Pulmonary artery endothelial cell (primary cell): ENCODE data around the gene HIC2. TPM values are rescaled to one million over a fixed set of nuclear protein-coding genes. Genes with fewer than 3 reads are reported as not detected.
"Not testable (repeated sequence)": the region's sequence is repeated elsewhere in the genome, so short reads cannot be mapped to it uniquely, and the experiment has no call there.

Experiments used
- DNase-seq: peaks from one replicate; pipeline ENCODE4 v3.0.0-alpha.2; 2011; ENCODE audit warnings: low read depth, low spot score
- total RNA-seq: library from RNA; depleted of rRNA; stranded (reverse); fragments of >200 nt; gene quantifications from 2 replicates; pipeline ENCODE4 v1.2.3, GENCODE V29; 2014

HIC2 gene
- total RNA-seq, 1 donor from 2014 or later, result 2.4 TPM

- DNase-seq, result not testable (repeated sequence)
Measured at GRCh38 chr22:21434378-21435233, 17.4 kb downstream of the HIC2 start.

DNA sequence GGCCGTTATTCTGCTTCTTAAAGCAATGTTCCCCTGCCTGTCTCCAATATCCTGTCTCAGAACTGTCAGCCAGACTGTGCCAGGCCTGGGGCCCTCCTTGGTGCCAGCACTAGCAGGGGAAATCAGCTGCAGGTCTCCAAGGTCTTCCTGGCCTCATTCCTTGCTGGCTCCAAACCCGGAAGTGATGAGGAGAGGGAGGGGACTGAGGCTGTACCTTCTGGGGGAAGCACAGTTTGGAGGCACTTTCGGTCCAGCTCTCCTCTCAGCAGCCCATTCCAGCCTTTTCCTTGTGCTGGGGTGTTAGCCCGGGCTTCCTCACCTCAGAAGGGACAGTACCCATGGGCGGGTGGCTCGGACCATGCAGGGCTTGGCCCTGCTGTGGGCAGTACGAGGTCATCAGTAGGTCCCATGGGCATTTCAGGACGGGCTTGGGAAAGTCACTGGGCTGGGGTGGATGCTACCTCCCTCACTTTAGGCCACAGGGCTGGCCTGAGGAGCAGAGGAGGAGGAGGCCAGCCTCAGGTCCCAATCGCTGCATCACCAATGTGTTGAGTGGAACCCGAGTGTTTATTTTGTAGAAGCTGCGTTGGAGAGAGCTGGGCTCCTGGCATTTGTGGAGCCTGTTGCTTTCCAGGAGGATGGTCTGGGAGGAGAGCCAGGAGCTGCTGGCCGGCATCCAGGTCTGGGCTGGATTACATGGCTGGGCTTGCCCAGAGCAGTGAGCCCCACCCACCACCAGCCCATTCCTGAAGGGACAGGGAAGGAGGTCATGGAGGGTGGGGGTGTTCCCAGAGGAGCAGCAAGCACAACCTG lies 19.0 kb downstream of the HIC2 start:
- not testable (repeated sequence) for DNase-seq

DNA sequence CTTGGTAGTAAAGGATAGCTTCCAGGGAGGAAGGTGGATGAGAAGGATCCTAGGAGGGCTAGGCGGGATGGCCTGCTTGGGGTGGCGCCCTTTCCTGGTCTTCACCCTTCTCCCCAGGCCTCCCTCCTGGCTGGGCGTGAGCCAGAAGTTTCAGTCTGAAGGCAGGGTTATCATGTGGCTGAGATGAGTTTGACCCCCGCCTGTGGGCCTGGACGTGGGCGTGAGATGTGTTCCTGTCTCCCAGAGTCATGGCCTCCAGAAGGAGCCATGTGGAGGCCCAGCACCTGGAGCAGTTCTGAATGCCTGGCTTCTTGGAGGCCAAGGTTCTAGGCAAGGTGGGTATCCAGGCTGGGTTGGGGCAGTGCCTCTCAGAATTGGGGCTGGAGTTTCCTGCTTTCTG lies 20.8 kb downstream of the HIC2 start:
- not testable (repeated sequence) for DNase-seq

DNA sequence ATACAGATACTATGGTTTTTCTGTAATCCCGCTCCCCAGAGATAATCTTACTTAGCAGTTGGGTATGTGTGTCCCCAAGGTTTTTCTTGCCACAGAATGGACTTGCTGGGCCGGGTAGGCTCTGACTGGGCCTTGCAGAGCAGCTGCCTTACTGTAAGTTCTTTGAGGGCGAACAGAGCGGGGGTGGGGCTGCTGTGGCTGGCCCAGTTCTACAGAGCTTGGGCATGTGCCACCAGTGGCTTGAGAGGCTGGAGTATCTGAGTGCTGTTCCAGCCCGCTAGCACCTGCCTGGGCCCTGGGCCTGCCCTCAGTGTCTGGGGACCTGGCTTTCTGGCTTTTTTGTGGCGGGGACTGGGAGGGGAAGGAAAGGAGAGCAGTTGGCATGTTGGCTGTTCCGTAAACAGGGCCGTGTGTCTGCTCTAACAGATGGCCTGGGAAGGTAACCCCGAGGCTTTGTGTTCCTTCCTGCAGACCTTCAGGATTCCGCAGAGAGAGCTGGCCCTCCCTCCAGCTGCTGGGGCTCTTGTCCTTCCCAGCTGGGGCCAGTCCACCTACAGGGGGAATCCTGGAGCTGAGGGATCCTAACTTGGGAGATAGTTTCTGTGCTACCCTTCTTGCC lies 23.0 kb downstream of the HIC2 start:
- DNase-seq, result not testable (repeated sequence)

DNA sequence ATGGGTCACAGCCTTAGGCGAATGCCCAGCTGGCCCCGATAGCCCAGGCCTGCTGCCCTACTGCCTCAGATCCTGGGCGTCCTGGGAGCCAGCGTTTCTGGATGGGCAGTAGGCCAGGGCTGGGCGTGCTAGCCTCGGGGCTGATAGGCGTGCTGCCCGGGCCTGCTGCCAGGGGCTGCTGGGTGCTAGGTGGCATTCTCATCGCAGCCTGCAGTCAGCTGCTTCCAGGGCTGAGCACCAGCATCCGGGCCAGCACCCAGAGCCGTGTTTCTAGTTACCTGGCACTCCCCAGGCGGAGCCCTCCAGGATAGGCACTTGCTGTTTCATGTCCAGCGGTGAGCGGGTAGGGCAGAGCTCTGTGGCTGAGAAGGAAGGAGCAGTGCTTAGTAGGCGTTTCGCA lies 23.5 kb downstream of the HIC2 start:
- DNase-seq, result not testable (repeated sequence)

GRCh38 chr22:21441170-21441569 lies 24.0 kb downstream of the HIC2 start:
- not testable (repeated sequence) for DNase-seq

- not testable (repeated sequence) for DNase-seq
Measured at GRCh38 chr22:21442123-21442522, 25.0 kb downstream of the HIC2 start.

- not testable (repeated sequence) for DNase-seq
Measured at GRCh38 chr22:21442646-21443045, 25.5 kb downstream of the HIC2 start.

DNA sequence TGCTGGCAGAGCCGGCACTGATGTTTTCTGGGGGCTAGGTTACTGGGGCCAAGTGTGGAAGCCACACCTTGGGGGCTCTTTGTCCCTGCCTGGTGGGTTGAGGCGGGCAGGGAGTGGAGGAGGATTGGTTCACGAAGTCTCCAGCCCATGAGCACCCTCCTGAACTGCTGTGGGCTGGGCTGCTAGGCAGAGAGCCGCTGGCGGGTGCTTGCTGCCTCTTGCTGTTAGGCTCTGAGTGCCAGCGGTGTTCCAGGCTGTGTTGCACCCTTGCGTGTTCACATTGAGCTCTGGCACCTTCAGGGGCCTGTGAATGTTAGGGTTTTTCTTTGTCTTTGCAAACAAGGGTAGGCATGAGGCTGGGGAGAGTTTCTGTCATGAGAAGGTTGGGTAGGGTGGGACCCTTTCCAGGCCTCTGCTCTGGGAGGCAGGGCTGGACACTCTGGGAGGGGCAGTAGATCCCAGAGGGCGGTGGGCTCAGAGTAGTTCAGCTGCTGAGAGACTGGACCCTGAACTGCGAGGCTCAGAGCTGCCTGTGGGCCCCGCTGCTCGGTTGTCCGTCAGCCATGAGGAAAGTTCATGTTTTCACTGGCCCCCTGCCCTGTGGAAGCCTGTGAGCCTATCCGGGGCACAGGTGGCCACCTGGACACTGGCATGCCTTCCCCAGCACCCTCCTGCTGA lies 26.0 kb downstream of the HIC2 start:
- DNase-seq, result no peak

DNA sequence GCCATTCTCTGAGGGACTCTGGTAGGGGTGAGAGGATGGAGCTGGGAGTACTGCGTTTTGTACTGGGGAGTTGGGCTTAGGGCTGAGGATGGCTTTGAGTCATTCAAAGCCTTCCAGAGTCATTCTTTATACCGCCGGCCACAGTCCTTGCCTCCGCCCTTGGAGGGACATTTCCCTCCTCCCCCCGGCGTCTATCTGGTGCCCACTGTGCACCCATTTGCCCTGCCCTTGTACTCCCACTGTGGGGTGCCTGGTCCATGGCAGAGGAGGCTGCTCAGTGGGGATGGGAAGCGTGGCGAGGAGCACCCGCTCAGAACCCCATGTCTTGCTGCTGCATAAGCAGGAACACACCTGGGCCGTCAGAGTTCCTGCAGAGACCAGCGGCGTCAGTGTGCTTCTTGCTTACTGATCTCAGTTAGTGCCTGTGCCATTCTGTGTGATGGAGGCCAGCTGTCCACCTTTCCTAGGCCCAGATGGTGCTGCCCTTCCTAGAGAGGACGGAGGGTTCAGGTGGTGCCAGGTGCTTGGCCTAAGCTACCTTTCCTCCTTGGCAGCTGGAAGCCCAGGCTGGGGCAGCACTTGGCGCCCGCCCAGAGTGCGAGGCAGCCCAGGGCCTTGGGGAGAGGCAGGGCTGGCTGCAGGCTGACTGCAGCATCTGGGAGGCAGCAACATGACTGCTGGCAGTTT lies 26.7 kb downstream of the HIC2 start:
- no peak for DNase-seq

GRCh38 chr22:21444701-21445436 lies 27.7 kb downstream of the HIC2 start:
- DNase-seq, result no peak

DNA sequence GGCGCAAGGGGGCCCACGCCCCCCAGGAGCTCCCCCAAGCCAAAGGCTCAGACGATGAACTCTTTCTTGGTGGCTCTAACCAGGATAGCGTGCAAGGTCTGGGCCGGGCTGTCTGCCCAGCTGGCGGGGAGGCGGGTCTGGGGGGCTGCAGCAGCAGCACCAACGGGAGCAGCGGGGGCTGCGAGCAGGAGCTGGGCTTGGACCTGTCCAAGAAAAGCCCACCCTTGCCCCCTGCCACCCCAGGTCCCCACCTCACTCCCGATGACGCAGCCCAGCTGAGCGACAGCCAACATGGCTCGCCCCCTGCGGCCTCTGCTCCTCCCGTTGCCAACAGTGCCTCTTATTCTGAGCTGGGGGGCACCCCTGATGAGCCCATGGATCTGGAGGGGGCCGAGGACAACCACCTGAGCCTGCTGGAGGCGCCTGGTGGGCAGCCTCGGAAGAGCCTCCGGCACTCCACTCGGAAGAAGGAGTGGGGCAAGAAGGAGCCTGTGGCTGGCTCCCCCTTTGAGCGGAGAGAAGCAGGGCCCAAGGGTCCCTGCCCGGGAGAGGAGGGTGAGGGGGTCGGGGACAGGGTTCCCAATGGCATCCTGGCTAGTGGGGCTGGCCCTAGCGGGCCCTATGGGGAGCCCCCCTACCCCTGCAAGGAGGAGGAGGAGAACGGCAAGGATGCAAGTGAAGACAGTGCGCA lies 28.4 kb downstream of the HIC2 start:
- DNase-seq, result no peak

- no peak for DNase-seq
Measured at GRCh38 chr22:21446128-21446826, 29.1 kb downstream of the HIC2 start.

- no peak for DNase-seq
Measured at GRCh38 chr22:21446827-21447690, 29.9 kb downstream of the HIC2 start.

DNA sequence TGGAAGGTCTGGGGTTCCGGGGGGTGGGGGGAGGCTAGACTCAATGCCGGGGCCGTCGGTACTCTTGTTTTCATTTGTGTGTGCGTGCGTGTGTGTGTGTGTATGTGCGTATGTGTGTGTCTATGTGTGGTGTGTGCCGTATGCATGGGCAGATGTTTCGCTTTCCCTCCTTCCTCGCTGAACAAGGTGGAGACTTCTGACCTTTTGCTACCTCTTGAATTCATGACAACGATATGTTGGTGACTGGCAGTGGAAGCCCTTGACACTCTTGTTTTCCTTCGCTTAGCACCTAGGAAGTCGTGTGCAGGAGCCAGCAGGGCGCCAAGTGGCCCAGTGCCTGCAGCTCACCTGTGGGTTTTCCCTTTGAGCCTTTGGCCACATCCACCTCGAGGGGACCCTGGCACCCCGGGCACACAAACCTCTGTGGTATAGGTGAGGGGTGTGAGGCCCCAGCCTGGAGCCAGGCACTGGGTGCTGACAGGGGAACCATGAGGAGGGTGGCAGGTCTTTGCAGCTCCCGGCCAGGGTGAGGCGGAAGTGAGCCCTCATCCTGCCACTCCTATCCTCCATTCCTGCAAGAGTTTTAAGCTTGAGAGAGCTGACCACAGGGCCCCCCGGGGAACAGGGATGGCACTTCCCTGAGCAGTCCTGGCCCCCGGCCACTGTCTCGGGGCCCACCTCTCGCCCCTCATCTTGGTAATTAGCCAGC lies 30.7 kb downstream of the HIC2 start:
- DNase-seq, result no peak

- DNase-seq, result no peak
Measured at GRCh38 chr22:21448627-21449416, 31.7 kb downstream of the HIC2 start.
